Ectodermal cell (in vitro differentiated cells): ENCODE results near the gene LRP3.

Source experiments
- H3K27ac ChIP-seq: 2 replicates; pipeline ENCODE4 v1.7.0; 2013; ENCODE audit warnings: mild to moderate bottlenecking, low read depth, low read length; ENCODE audit not compliant: insufficient read depth, poor library complexity, severe bottlenecking
- H3K27me3 ChIP-seq: 2 replicates; pipeline ENCODE4 v1.7.0; 2013; ENCODE audit warnings: mild to moderate bottlenecking, low read length; ENCODE audit not compliant: insufficient read depth, control insufficient read depth, poor library complexity, severe bottlenecking
- H3K36me3 ChIP-seq: one replicate; pipeline ENCODE4 v1.7.0; 2013; ENCODE audit warnings: low read length; ENCODE audit not compliant: control insufficient read depth, insufficient read depth
- H3K4me1 ChIP-seq: one replicate; pipeline ENCODE4 v1.7.0; 2013; ENCODE audit warnings: low read length; ENCODE audit not compliant: control insufficient read depth, insufficient read depth
- H3K4me3 ChIP-seq: 2 replicates; pipeline ENCODE4 v1.7.0; 2013; ENCODE audit warnings: low read depth, low read length, control low read depth; ENCODE audit not compliant: insufficient read depth
- H3K9me3 ChIP-seq: 2 replicates; pipeline ENCODE4 v1.7.0; 2013; ENCODE audit warnings: mild to moderate bottlenecking, low read length, moderate library complexity; ENCODE audit not compliant: control insufficient read depth
- whole genome bisulfite sequencing, 2 experiments: methylation state at CpG; one replicate each; pipeline ENCODE4 v1.1.7; 2013; ENCODE audit warnings: missing lambda C conversion rate in 2 of 2; 5-methylcytosine and 5-hydroxymethylcytosine counted together

LRP3 gene

GRCh38 chr19:33236696-33237390 is 42.7 kb downstream of the LRP3 start:
- H3K27ac ChIP-seq, result no peak overlapping the region
- H3K9me3 ChIP-seq, result no peaks in the 10 kb centered on the region
- H3K4me1 ChIP-seq, result no peaks in the 10 kb centered on the region
- 86 to 88% methylated on average over 16 of the region's 16 CpGs for WGBS, 2 experiments
- H3K36me3 ChIP-seq, result no peaks in the 10 kb centered on the region
- H3K27me3 ChIP-seq, result no peaks in the 10 kb centered on the region
- H3K4me3 ChIP-seq, result no peak overlapping the region

GRCh38 chr19:33238481-33239149 is 44.5 kb downstream of the LRP3 start:
- H3K27ac ChIP-seq, result no peak overlapping the region
- no peaks in the 10 kb centered on the region for H3K9me3 ChIP-seq
- no peaks in the 10 kb centered on the region for H3K27me3 ChIP-seq
- no peaks in the 10 kb centered on the region for H3K4me1 ChIP-seq
- WGBS, 2 experiments, result 91 to 92% methylated on average over 10 of the region's 10 CpGs
- no peaks in the 10 kb centered on the region for H3K36me3 ChIP-seq
- no peak overlapping the region for H3K4me3 ChIP-seq

DNA sequence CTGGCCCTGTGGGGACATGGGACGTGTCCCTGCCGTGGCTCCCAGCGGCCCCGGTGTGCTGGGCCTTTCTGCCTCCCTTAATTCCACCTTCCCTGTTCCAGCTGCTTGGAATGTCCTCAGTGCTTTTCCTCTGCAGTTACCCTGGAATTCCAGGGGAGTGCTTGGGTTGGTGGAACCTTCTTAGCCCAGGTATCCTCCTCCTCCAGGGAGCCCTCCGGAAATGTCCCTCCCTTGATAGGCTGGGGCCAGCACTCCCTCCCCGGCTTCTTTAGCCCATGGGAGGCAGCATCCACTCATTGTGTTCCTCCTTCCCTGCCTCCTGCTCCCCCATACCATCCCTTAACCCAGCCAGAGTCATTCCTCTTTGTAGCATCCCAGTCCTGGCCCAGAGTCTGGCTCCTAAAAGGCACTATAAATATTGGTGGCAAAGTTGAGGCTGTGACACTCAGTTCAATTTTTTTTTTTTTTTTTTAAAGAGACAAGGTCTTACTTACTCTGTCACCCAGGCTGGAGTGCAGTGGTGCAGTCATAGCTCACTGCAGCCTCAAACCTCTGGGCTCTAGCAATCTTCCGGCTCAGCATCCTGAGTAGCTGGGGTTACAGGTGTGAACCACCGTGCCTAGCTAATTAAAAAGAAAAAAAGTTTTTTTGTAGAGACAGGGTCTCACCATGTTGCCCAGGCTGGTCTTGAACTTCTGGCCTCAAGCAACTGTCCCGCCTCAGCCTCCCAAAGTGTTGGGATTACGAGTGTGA is 45.3 kb downstream of the LRP3 start:
- no peaks in the 10 kb centered on the region for H3K4me1 ChIP-seq
- no peaks in the 10 kb centered on the region for H3K27me3 ChIP-seq
- WGBS, 2 experiments, result 83 to 88% methylated on average over 10 of the region's 10 CpGs
- H3K4me3 ChIP-seq, result no peak overlapping the region
- no peaks in the 10 kb centered on the region for H3K36me3 ChIP-seq
- H3K9me3 ChIP-seq, result no peaks in the 10 kb centered on the region
- no peak overlapping the region for H3K27ac ChIP-seq

- H3K4me3 ChIP-seq, result no peak overlapping the region
- H3K9me3 ChIP-seq, result no peaks in the 10 kb centered on the region
- no peaks in the 10 kb centered on the region for H3K36me3 ChIP-seq
- no peaks in the 10 kb centered on the region for H3K4me1 ChIP-seq
- no peaks in the 10 kb centered on the region for H3K27me3 ChIP-seq
- no peak overlapping the region for H3K27ac ChIP-seq
- WGBS, 2 experiments, result 92 to 96% methylated on average over 8 of the region's 8 CpGs
Observed at GRCh38 chr19:33240181-33240771, 46.1 kb downstream of the LRP3 start.

DNA sequence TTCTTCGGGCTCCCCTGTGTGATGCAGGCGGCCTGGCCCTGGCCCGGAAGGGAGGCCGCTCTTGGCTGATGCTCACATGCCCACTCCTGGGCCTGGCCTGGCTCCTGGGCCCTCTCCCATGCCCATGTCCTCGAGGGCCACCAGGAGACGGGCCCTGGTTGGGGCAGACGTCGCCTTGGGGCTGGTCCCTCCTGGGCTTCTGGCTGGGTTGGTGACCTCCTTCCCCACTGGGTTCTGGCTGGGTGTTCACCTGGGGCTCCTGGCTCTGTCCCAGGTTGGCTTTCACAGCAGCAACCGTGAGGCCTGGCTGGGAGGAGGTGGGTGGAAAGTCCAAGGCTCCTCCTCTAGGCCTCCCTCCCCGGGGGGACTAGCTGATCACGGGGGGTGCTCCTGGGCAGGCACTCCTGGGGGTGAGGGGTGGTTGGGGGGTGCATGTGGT is 47.0 kb downstream of the LRP3 start:
- Histone ChIP-seq H3K4me1 (no peaks in the 10 kb centered on the region), H3K9me3 (no peaks in the 10 kb centered on the region), H3K4me3 (no peak overlapping the region), H3K27ac (no peak overlapping the region), H3K36me3 (no peaks in the 10 kb centered on the region), H3K27me3 (no peaks in the 10 kb centered on the region)
- WGBS, 2 experiments, result 89% methylated on average over 11 of the region's 11 CpGs

DNA sequence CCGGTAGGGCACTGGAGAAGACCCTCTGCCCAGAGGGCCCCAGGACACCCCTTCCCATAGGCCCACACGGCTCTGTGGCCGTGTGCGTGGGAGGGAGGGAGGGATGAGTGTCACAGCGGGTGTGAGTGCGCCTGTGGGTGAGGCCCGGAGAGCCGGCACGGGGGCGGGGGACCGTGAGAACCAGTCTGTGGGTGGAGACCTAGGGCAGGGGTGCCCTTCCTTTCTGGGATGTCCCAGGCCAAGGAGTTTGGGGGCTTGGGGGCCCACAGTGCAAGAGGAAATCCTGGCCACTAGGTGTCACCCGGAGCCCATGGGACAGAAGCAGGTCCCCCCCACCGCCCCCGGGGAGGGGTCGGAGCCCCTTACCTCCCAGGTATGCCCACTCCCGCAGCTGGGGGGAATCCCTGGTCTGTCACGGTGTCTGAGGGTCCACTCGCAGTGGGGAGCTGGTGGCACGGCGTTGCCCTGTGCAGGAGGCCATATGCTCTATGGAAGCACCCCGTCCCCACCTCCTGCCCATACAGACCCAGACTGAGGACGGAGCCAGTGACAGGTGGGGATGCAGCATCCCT is 47.5 kb downstream of the LRP3 start:
- H3K36me3 ChIP-seq, result no peaks in the 10 kb centered on the region
- no peak overlapping the region for H3K27ac ChIP-seq
- no peak overlapping the region for H3K4me3 ChIP-seq
- no peaks in the 10 kb centered on the region for H3K27me3 ChIP-seq
- 56% methylated on average over 22 of the region's 22 CpGs for WGBS, 2 experiments
- H3K9me3 ChIP-seq, result no peaks in the 10 kb centered on the region
- H3K4me1 ChIP-seq, result no peaks in the 10 kb centered on the region

GRCh38 chr19:33242131-33242530 is 48.0 kb downstream of the LRP3 start:
- Histone ChIP-seq H3K4me3 (no peak overlapping the region), H3K4me1 (peaks cover under 1% of the 10 kb centered on the region), H3K9me3 (no peaks in the 10 kb centered on the region), H3K36me3 (no peaks in the 10 kb centered on the region), H3K27me3 (no peaks in the 10 kb centered on the region), H3K27ac (no peak overlapping the region)
- WGBS, 2 experiments, result 84 to 90% methylated on average over 10 of the region's 10 CpGs

DNA sequence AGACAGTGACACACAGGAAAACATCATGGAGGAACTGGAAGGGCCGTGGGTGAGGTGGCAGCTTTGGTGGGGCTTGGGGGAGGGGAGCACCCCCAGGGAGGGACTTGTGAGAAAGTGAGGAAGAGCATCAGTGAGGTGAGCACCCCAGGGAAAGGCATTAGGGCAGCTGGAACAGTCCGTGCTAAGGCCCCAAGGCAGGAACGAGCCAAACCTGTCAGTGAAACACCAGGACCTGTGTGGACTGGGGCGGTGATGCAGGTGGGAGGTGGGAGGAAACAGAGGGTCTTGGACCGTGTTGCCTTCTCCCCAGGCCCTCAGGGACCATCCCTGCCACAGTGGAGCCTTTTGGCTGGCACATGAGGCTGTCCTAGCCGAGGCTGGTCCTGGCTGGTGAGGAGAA is 48.8 kb downstream of the LRP3 start:
- H3K9me3 ChIP-seq, result no peaks in the 10 kb centered on the region
- 82 to 86% methylated on average over 6 of the region's 6 CpGs for WGBS, 2 experiments
- no peak overlapping the region for H3K27ac ChIP-seq
- H3K4me3 ChIP-seq, result no peak overlapping the region
- H3K4me1 ChIP-seq, result peaks cover 7% of the 10 kb centered on the region
- H3K27me3 ChIP-seq, result no peaks in the 10 kb centered on the region
- H3K36me3 ChIP-seq, result no peaks in the 10 kb centered on the region

- H3K4me1 ChIP-seq, result peaks cover 9% of the 10 kb centered on the region
- no peaks in the 10 kb centered on the region for H3K27me3 ChIP-seq
- no peaks in the 10 kb centered on the region for H3K36me3 ChIP-seq
- H3K4me3 ChIP-seq, result no peak overlapping the region
- no peaks in the 10 kb centered on the region for H3K9me3 ChIP-seq
- 87 to 90% methylated on average over 7 of the region's 7 CpGs for WGBS, 2 experiments
- H3K27ac ChIP-seq, result no peak overlapping the region
Observed at GRCh38 chr19:33245948-33246708, 52.0 kb downstream of the LRP3 start.
